ENCODE results near the gene LYL1.

Gene LYL1

DNA sequence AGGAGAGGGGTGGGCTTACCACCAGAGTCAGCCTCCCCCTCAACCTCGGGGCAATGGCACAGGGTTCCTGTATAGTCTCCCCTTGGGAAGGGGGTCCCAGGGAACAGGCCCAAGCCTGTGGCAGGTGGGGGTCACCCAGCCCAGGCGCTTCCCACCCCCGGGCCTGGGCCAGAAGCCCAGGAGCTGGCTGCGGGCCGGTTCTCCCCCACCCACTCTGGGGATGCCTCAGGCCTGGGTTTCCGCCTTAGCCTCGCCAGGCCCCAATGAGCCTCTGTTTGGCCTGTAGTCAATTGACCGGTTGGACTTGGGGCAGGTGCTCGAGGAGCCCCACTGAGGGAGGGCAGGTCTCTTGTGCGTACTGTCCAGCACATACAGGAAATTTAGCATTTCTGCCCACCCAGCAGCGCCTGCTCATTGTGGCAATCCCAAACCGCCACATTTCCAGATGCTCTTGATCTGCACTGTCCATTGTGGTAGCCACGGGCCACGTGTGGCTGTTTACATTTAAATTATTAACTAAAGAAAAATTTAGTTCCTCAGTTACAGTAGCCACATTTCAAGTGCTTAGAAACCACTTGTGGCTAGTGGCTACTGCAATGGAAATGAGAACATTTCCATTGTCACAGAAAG, 9.9 kb downstream of the LYL1 start:
- no peak for DNase-seq (ENCODE audit: low read depth)

DNA sequence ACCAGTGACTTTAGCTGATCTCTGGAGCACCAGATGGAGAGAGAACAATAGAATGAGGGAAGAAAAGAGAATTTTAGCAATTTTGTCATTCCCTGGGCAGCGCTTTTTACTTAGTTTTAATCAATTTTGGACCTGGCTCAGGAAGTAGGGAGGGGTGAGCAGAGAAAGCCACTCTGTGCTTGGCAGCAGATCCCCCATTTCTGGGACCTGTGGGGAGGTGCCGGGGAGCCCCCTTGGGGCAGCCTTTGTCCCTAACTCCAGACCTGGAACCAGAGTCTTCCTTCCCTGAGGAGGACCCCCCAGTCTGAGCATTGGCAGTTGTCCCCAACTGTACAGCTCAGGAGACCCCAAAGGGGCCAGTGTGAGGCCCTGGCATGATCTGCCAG, 10.5 kb downstream of the LYL1 start:
- DNase-seq (ENCODE audit: low read depth): no peak

DNA sequence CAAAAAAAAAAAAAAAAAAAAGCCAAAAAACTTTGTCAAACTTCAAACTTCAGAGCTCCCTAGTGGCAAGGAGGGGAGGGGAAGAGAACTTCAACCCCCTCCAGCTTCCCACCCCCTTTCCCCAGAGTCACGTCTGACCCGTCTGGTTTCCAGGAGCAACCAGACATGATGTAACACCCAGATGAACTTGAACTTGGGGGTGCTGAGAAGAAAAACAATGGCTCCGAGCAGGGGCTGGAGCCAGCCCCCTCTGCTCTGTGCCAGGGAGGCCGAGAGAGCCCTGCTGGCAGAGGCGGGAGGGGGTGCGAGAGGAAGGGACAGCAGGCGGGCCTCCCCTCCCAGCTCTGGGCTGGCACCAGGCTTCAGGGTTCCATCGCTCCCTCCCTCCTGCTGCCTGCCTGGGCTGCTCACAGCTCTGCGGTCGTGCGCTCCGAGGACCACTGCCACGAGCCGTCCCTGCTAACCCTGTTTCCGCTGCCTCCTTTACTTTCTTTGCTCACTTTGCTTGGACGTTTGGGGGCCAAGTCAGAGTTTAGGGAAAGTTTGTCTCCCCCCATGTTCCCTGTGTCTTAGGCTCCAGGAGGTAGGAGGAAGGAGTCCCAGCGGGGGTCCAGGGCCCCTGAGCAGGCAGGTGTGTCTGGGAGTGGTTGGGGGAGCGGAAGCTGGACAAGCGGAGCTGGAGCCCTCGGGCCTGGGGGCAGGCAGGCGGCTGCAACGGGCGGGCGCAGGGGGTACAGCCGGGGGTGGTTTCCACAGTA, 11.1 kb downstream of the LYL1 start:
- no peak for DNase-seq (ENCODE audit: low read depth)

DNA sequence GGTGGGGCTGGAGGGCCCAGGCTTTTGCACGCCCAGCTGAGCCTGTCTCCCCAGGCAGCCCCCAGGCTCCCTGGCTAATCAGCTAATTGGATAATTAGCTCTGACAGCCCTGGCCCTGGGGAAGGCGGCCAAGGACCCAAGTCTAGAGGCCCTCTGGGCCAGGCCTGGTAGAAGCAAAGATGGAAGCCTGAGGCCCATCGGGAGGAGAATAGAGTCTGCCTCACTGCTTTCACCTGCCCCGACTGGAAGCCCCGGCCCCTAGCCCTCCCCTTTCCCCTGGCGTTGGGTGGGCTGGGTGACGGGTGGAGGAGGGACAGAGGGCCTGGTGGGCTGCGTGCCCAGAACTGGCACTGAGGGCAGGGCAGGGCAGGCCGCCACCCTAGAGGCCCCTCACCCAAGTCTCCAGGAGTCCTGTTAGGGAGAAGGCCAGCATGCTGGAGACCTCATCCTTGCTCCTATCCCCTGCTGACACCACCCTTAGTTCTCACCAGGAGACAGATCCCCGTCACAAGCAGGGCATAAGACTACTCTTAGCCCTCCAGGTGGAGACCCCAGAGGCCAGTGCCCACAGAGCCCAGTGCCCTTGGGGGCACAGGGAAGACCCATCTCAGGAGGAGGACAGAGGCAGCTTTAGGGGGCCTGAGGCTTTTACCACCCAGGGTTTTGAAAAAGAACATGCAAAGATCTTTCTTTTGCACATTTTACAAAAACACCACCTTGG, 12.0 kb downstream of the LYL1 start:
- no peak for DNase-seq (ENCODE audit: low read depth)

DNA sequence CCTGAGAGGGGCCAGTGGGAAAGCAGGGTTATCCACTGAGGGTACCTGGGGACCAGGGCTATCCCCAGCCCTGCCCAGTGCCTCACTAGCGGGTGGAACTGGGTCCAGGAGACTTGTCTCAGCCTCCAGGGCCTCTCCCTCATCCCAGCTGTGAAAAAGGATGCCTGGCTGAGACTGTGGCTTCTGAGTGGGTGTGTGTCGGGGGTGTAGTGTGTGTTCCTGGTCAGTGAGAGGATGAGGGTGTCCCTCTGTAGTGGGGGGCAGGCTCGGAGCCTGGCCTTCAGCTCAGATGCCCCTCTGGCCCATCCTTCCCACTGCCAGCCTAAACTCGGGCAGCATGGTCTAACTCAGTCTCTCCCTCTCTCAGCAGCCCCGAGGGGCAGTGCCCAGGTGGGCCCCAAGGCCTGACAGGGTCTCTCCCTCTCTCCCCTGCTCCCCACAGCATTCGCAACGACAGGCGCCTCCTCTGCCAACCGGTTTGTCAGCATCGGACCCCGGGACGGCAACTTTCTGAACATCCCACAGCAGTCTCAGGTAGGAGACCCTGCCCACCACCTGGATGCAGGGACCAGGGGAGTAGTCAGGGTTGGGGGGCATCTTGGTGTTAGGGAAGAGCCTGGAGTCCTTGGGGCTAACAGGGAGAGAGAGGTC, 12.7 kb downstream of the LYL1 start:
- DNase-seq (ENCODE audit: low read depth): no peak

DNA sequence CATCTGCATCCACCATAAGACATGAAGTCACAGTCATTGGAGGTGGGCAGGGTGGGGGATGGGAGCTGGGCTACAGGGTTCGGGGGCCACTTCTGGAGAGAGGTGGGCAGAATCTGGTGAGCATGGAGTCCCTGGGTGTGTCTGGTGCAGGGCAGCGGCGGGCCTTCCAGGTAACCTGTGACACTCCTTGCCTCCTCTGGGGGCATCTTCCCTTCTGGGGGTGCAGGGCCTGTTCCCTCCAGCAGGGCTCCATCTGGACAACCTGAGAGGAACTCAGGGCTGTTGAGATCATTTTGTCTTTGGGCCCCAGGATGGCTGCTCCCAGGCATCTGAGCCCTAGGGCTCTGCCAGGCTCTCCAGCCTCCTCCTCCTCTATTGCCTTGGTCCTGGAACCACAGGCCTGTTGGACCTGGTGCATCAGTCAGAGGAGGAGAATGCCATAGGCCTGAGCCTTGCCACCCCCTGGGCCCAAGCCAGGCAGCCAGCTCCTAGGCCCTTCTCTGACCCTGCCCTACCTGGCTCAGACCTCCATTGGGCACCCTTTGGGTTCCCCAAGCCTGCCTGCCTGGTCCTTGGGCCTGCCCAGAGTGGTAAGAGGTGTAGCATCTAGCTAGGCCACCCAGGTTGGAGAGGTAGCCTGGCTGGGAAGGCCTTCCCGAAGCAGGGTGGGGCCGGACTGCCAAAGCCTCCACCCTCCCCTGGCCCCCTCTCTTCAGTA, 13.4 kb downstream of the LYL1 start:
- DNase-seq (ENCODE audit: low read depth): no peak

DNA sequence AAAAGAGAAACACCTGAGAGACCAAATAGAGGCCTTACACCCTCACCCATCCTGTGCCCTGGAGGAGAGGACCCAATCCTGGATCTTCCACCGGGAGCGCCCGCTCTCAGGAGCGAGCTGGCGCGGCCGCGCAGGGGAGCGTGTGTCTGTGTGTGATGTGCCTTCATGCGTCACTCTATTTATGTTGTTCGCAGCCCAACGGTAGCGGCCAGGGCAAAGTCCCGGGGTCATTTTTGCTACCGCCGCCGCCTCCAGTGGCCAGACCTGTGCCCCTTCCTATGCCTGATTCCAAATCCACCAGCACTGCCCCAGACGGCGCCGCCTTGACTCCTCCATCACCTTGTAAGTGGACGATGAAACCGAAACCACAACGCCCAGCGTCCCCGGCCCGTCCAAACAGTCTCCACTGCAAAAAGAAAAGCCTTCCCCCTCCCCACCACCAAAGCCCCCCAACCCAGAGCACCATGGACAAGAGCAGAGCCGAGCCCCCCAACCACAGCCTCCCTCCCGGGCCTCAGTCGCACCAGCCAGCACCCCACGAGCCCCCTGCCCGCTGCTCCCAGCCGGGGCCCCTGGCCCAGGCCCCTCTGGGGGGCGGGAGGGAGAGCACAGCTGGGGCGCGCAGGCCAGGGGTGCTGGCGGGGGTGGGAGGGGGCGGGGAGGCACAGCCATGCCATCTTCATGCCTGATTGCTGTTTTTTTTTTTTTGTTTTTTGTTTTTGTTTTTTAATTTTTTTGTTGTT, 14.7 kb downstream of the LYL1 start:
- DNase-seq (ENCODE audit: low read depth): no peak

DNA sequence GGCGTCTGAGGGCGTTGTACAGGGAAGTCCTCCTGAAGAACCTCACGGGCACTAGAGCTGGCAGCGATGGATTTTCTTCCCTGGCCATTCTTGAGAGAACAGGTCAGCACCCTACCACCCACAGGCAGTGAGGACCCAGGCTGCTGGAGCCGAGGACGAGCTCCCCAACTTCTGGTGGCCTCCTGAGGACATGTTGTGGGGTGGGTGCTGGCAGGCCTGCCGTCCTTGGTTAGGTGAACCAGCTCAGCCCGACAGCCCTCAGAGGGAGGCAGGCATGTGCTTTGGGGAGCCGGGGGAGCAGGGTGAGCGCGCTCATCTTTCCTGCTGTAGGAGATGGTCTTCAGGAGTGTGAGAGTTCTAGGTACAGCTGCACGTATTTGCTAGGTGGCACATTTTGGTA, 15.4 kb downstream of the LYL1 start:
- no peak for DNase-seq (ENCODE audit: low read depth)

DNA sequence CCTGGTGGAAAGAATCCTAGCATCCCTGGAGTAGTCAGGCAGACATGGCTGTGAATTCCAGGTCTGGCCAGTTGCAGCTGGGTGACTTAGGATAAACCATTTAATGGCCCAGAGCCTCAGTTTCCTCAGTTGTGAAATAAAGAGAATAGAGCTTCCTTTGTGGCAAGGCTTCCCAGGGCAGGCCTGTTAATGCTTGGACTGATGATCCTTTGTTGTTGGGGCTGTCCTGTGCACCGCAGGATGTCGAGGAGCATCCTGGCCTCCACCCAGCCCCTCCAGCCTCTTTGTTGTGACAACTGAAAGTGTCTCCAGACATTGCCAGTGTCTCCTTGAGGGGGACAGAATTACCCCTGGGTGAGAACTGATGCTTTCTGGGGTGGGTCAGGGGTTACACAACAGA, 16.3 kb downstream of the LYL1 start:
- no peak for DNase-seq (ENCODE audit: low read depth)

DNA sequence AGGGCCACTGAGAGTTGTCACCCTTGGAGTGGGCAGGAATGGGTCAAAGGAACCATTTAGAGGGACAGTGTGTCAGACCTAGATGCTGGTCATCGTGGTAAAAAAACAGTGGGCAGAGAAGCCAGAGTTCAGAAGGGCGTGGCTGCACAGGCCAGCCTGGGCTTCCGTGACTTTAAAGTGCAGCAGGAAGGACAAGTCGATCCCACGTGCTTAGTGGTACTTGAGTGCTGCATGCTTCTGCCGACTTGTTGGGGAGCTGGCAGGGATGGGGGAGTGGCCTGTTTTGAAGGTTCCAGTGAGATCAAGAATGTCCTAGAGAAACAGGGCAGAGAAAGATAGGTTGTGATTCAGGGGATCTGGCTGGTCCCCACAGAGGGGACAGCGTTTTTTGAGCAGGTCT, 17.0 kb downstream of the LYL1 start:
- no peak for DNase-seq (ENCODE audit: low read depth)

DNA sequence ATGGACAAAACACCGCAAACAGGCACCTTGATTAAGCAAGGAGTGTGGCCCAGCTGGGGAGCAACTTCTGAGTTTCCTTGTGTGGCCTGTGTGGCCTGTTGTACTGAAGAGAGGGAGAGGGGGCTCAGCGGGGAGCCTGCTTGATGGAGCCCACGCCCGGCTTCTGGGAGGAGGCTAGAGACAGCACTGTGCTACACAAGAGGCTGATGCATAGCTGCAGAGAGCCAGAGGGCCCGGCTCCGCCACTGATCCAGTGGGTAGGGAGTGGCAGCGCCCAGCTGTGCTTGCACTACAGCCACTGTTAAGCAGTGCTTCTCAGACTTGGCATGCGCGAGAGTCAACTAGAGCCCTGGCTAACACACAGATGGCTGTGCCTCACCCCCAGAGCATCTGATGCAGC, 19.0 kb downstream of the LYL1 start:
- no peak for DNase-seq (ENCODE audit: low read depth)

DNA sequence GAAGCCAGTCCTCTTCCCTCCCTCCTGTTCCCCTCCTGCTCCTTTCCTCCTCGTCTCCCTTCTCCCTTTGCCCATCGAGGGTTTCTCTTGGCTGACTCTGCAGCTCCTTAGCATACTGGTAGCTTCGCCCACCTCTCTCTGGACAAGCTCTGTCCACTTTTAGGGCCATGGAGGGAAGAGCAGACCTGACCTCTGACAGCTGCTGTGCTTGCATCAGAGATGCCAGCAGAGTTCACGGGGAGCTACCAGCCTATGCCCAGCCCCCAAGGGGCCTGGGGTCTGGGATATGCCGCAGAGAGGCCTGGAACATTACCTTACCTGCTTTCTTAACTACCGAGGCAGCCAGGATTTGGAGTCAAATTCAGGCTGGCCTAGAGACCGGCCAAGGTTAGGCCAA, 19.7 kb downstream of the LYL1 start:
- DNase-seq (ENCODE audit: low read depth): no peak

DNA sequence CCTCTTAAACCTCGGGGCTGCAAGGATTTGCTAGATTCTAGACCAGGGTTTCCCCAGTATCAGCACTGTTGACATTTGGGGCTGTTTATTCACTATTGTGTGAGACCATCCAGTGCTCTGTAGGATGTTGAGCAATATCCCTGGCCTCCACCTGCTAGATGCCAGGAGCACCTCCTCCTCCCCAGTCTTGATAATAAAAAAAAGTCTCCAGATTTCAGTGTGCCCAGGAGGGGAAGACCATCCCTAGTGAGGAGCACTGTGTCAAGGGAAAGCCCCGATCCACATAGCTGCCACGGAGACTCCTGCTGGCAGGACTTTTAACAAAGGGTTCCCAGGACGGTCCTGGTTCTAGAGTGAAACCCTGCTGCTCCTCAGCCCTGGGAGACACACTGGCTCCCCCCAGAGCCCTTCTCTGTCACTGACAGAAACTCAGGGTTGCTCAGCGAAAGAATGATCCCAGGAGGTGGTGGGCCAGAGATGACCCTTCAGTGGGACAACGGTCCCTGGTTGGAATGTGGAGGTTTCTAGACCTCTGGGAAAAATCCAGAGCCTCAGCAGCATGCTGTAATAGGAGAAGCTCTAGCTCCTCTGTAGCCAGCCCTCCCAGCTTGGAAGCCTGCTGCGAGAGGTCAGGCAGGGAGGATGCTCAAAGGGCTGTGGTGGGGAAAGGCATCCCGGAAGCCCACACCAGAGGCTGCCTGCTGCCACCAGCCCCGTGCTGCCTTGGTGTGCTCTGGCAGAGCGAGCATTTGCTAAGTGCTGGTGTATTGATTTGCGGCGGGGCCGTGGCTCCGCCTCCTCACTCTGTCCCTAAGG, 20.3 kb downstream of the LYL1 start:
- no peak for DNase-seq (ENCODE audit: low read depth)

DNA sequence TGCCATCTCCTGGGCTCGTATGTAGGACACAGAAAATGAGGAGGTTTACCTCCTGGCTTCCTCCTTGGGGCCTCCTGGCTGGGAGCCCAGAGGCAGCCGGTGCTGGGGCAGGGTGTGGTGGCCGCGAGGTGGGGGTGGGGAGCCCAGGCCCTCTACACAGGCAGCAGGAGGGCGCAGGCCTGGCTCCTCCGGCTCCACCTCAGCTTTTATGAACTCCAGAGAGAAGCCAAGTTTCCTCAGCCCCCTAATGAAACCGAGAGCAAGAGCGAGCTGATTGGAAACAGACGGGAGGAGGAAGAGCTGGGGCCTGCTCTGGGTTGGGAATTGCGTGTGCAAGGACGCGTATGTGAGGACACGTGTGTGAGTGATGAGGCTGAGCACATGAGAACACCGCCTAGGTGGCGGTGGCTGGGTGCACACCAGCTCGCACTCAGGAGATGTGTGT, 23.1 kb downstream of the LYL1 start:
- no peak for DNase-seq (ENCODE audit: low read depth)

DNA sequence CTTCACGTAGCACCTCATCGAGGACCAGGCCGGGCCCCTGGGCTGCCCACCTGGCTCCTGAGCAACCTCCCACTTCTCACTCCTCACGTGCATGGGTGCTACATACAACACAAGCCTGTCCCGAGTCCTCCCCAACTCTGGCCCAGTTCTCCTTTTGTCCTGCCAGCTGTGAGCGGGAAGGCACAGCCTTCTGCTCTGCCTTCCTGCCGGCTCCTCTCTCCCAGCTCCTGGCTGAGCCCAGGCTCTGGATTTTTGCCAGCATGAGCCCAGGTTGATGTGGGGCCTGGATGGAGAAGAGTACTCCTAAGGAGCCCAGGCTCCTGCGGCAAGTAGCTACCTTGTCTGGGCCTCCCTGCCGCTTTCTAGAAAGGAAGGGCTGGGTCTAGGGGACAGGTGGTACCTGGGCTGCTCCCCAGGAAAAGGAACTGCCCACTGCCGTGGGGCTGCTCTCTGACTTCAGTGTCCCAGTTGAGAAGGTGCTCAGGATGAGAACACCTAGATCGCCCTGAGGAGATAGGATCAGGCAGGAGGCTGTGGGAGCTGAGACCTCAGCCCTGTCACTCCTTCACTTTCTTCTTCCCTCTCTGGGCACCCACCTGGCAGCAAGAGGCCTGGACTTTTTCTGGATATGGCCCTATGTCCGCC, 23.6 kb downstream of the LYL1 start:
- DNase-seq (ENCODE audit: low read depth): no peak

DNA sequence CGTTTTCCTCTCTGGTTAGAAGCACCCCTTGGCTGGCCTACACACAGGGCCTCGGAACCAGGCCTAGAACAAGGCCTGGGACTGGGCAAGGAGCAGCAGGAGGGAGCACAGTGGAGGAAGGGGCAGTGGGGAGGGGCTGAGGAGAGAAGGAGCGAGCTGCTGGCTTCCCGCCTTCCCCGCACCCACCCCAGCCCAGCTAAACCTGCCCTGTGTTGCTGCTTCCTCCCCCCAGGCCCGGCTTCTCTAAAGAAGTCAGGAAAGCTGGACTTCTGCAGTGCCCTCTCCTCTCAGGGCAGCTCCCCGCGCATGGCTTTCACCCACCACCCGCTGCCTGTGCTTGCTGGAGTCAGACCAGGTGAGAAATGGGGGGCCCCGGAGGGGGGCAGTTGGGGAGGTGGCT, 24.3 kb downstream of the LYL1 start:
- no peak for DNase-seq (ENCODE audit: low read depth)

DNA sequence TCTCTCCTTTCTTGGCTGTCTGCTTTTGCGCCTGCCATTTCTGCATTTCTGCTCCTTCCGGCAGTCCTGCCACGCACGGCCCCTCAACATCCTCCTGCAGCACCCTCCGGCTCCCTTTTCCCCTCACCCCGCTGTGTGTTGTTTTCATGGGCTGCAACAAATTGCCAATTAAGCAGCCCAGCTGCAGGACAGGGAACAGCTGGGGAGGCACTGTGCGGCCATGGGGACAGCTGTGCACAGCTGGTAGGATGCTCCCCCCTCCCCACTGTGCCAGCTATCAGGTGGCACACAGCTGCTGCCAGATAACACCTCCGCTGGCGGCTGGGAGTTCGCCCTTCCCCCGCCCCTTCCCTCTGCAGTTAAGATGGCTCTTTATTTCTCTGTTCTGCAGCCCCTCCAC, 25.4 kb downstream of the LYL1 start:
- no peak for DNase-seq (ENCODE audit: low read depth)

DNA sequence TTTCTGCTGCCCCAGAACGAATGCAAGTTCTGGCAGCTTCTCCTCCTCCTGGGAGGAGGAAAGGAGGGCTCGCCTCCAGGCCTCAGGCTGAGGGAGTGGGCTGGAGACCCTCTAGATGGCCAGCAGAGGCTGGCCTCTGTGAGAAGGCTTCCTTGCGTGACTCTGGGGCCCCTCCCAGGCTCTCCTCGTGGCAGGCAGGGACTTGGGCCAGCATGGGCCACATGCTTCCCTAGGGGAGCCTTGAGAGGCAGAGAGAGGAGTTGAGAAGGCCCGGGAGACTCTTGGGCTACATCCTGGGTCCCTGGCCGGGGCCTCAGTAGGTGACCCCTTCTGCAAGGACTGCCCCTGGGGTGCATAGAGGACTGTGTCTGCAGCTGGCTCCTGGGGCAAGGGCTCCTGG, 25.9 kb downstream of the LYL1 start:
- DNase-seq (ENCODE audit: low read depth): no peak

DNA sequence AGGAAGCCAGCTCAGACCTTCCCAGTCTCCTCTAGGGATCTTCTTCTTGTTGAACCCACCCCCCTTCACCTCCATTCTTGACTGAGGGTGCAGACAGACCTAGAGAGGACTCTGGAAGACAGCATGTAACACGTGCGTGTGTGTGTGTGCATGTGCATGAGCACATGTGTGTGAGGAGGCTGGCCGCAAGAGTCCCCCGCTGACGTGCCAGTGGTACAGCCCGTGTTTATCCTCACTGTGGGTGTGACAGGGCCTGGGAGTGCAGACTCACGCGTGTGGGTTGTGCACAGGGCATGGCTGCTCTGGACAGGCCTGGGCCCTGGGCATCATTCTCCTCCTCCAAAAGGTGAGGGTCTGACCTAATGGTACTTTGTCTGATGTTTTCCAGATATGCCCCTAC, 26.3 kb downstream of the LYL1 start:
- DNase-seq (ENCODE audit: low read depth): no peak

DNA sequence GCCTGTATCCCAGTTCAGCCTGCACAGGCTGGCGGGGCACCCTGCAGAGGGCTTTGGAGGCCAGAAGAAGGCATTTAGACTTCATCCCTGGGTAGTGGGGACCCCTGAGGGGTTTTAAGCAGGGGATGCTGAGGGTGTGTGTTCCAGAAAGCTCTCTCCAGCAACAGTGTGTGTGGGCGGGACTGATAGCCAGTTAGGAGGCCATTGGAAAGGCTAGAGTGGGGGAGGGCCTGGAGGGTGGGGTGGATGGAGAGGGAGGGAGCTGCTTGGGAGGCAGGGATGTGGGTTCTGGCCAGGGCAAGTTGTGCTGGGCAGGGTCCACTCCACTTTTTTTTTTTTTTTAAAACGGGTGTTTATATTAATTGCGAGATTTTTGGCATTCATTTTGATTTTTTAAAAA, 28.3 kb downstream of the LYL1 start:
- no peak for DNase-seq (ENCODE audit: low read depth)

All from activated T-cell treated with anti-CD3 and anti-CD28 coated beads for 1 hour (primary cell).